Muscle layer of duodenum (tissue), 2 donors: ENCODE results near the gene HIVEP3.

Source experiments
- H3K27ac ChIP-seq: one replicate; pipeline ENCODE4 v1.7.0; 2013; ENCODE audit warnings: mild to moderate bottlenecking, low read length
- H3K27me3 ChIP-seq: one replicate; pipeline ENCODE4 v1.7.0; 2013; ENCODE audit warnings: low read depth, mild to moderate bottlenecking, control low read depth, low read length
- H3K36me3 ChIP-seq, 2 donors: one replicate each; pipeline ENCODE4 v1.7.0; 2013; ENCODE audit warnings: low read length in 2 of 2, control low read depth in 1 of 2, mild to moderate bottlenecking in 1 of 2; ENCODE audit not compliant: insufficient read depth in 2 of 2, control insufficient read depth in 1 of 2
- H3K4me1 ChIP-seq, 2 donors: one replicate each; pipeline ENCODE4 v1.7.0; 2013; ENCODE audit warnings: low read length in 2 of 2, mild to moderate bottlenecking in 2 of 2, control low read depth in 1 of 2, moderate library complexity in 1 of 2; ENCODE audit not compliant: insufficient read depth in 2 of 2, control insufficient read depth in 1 of 2
- H3K4me3 ChIP-seq, 2 donors: one replicate each; pipeline ENCODE4 v1.7.0; 2013; ENCODE audit warnings: low read length in 2 of 2, low read depth in 1 of 2, mild to moderate bottlenecking in 1 of 2
- H3K9me3 ChIP-seq, 2 donors: one replicate each; pipeline ENCODE4 v1.7.0; 2013; ENCODE audit warnings: low read length in 2 of 2, control low read depth in 1 of 2, mild to moderate bottlenecking in 1 of 2; ENCODE audit not compliant: control insufficient read depth in 1 of 2
- donor health status: healthy.

The HIVEP3 gene

DNA sequence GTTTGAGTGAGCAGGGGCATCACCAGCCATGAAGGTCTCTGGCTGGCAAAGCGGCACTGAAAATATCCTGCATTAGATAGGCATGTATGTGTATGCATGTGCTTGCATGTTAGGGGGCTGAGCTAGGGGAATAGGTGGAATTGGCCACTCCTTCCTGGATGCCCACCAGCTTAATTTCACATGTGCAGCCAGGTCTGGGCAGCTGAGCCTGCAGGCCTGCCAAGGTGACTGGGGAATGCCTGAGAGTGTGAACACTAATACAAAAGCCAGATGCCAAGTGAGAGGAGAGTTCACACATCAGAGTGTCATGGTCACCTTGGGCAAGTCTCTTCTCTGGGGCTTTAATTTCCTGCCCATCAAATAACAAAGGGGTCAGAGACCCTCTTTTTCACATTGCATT is 155.9 kb downstream of the HIVEP3 start:
- Histone ChIP-seq H3K4me3 (no peak overlapping the region), H3K27me3 (no peaks in the 10 kb centered on the region), H3K9me3 (no peaks in the 10 kb centered on the region), H3K4me1 (peaks cover 0 to 21% of the 10 kb centered on the region in 2 donors), H3K27ac (no peak overlapping the region), H3K36me3 (no peaks in the 10 kb centered on the region)

DNA sequence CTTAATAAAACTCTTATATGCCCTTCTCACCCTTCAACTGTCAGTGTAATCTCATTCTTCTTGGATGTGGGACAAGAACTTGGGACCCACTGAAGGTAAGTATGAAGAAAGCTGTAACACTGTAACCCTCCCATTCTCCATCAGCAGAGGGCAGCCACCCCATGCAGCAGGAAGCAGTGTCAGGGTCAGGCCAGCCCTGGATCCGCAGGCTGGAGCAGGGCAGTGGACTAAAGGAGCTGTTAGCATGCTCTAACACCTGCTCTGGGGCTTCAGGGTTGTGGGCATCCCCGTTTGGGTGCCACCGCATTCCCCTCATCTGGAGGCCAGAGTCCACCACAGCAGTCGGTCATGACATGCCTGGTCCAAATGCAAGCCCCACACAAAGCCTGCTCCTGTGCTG is 156.5 kb downstream of the HIVEP3 start:
- H3K36me3 ChIP-seq = no peaks in the 10 kb centered on the region
- H3K9me3 ChIP-seq = no peaks in the 10 kb centered on the region
- H3K27me3 ChIP-seq = no peaks in the 10 kb centered on the region
- peaks cover 0 to 16% of the 10 kb centered on the region in 2 donors for H3K4me1 ChIP-seq
- no peak overlapping the region for H3K27ac ChIP-seq
- H3K4me3 ChIP-seq = no peak overlapping the region

DNA sequence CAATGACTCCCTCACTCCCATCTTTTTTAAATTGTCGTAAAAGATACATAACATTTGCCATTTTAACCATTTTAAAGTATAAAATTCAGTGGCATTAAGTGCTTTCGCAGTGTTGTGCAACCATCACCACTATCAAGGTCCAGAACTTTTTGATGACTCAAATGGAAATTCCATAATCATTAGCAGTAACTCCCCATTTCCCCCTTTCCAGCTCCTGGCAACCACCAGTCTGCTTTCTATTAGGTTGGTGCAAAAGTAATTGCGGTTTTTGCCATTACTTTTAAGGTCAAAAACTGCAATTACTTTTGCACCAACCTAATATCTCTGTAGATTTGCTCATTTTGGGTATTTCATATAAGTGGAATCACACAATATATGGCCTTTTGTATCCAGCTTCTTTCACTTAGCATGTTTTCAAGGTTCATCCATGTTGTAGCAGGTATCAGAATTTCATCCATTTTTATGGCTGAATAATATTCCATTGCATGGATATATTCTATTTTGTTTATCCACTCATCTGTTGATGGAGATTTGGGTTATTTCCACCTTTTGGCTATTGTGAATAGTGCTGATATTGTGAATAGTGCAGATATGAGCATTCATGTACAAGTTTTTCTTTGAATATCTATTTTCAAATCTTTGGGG is 159.7 kb downstream of the HIVEP3 start:
- Histone ChIP-seq H3K4me1 (no peaks in the 10 kb centered on the region), H3K4me3 (no peak overlapping the region), H3K27ac (no peak overlapping the region), H3K9me3 (no peaks in the 10 kb centered on the region), H3K36me3 (no peaks in the 10 kb centered on the region), H3K27me3 (no peaks in the 10 kb centered on the region)

DNA sequence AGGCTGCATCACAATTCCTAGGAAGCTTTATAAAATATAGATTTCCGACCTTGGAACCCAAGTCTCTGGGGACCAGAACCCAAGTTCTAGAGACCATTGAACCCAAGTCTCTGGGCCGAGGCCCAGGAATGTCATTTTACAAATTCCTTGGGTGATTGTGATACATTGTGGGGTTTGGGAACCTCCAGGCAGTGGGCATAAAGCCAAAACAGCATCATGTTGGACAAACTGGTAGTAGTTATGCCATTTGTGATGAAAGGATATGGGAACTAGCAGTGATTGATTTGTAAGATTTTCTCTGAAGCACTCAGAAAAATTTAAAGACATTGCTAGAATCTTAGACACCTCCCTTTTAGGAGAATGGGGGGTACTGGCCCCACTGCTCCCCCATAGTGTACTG is 160.2 kb downstream of the HIVEP3 start:
- H3K4me1 ChIP-seq = no peaks in the 10 kb centered on the region

DNA sequence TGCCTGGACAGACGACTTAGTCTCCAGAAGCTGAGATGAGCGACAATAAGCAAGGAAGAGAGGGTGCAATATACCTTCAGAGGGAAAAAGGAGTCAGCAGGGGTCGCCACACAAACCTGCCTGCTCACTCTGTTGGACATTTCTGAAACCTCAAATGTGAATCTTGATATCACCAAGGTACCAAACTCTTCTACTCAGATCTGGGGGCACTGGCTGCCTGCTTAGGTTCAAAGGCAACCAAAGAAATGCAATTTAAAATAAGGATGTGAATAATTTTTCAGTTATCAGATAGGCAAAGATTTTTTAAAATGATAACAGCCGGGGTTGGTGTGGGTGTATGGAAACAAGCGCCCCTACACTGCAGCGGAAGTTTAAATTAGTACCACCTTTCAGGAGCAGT is 164.2 kb downstream of the HIVEP3 start:
- no peak overlapping the region for H3K4me3 ChIP-seq
- H3K27ac ChIP-seq = no peak overlapping the region
- no peaks in the 10 kb centered on the region for H3K36me3 ChIP-seq
- no peaks in the 10 kb centered on the region for H3K27me3 ChIP-seq
- no peaks in the 10 kb centered on the region for H3K9me3 ChIP-seq
- no peaks in the 10 kb centered on the region for H3K4me1 ChIP-seq

More for the DNA sequence above, 160.2 kb downstream of the HIVEP3 start:
- Histone ChIP-seq H3K27me3 (no peaks in the 10 kb centered on the region), H3K9me3 (no peaks in the 10 kb centered on the region), H3K4me3 (no peak overlapping the region), H3K27ac (no peak overlapping the region), H3K36me3 (no peaks in the 10 kb centered on the region)

DNA sequence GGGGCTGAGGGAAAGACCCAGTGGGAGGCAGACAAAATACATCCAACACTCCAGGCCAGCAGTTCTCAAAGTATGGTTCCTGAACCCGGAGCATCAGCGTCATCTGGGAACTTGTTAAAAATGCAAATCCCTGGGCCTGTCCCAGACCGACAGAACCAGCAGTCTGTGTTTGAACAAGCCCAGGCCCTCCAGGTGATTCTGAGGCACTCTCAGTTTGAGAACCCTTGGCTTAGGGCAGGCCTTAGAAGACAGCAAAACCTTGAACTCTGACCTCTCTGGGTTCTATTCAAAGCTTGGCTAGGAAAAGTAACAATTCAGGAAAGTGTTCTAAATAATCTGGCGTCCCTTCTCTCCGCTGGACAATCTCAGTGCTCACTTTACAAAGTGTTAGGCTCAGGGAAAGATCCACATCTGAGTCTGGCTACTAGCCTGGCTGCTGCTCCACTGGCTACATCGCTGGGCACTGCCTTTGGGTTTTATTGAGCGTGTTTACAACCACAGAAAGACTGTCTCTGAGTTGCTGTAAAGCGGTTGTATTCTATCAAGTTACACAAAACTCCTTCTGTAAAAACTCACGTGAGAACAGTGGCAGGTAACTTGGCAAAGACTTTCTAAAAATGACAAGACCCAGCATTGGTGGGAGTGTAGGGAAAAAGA is 166.1 kb downstream of the HIVEP3 start:
- Histone ChIP-seq H3K36me3 (no peaks in the 10 kb centered on the region), H3K4me3 (no peak overlapping the region), H3K27ac (no peak overlapping the region), H3K9me3 (no peaks in the 10 kb centered on the region), H3K4me1 (no peaks in the 10 kb centered on the region), H3K27me3 (no peaks in the 10 kb centered on the region)

DNA sequence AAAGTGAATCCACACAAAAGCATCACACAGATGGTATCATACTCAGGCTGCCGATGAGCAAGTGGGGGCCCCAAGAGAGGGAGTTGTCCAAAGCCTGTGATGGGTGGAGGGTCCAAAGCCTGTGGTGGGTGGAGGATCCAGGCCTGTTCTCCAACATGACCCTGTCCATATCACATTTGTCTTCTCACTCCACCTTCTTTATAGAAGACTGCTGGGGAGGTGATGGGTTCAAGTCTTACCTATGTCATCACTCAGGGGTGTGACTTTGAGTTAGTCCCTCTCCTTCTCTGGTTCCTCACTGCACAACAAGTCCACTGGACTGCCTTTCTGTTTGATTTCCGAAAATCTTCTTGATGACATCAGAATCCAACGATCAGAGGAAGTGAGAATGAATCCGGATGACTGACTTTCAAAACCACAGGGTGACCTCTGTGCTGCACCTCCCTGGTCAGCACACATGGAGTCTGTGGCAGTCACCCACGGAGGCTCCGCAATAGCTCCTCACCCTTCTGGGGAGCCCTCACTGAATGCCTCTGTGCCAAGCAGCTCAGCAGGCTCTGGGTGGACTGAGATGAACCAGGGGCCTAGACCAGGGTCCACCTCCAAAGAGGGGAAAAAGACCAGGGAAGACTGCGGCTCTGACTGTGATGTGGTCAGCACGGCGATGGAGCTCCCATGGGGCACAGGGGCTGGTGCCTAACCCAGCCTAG is 166.8 kb downstream of the HIVEP3 start:
- Histone ChIP-seq H3K27me3 (no peaks in the 10 kb centered on the region), H3K4me1 (no peaks in the 10 kb centered on the region), H3K27ac (no peak overlapping the region), H3K9me3 (no peaks in the 10 kb centered on the region), H3K36me3 (no peaks in the 10 kb centered on the region), H3K4me3 (no peak overlapping the region)

DNA sequence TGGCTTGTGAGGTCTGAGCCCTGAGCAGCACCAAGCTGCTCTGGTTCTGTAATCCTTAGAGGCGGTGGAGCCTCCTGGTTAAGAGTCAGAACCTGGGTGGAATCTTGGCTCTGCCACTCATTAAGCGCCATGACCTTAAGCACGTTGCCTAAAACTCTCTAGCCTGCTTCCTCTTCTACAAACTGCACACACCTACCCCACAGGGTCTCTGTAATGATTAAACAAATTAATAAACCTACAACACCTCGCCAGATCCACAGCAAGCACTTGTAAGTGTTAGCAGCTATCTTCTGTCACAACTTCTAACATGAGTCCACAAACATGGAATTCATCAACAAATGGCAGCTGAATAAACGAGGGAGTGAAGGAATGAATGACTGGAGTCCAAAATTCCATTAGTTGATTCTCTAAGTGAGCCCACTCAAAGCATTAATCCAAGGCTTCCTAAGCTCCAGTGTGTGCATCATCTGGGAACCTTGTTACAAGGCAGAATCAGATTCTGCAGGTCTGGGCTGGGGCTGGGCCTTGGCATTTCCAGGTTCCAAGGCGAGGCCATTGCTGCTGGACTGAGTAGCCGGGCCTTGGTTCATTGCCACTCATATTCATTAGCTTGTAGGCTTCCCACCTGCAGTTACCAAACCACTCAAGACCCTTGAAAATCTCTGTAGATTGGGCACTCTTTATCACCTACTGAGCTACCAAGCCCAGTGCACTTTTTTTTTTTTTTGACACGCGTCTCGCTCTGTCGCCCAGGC is 168.6 kb downstream of the HIVEP3 start:
- Histone ChIP-seq H3K36me3 (no peaks in the 10 kb centered on the region), H3K27ac (no peak overlapping the region), H3K4me3 (no peak overlapping the region), H3K4me1 (no peaks in the 10 kb centered on the region), H3K9me3 (no peaks in the 10 kb centered on the region), H3K27me3 (no peaks in the 10 kb centered on the region)

DNA sequence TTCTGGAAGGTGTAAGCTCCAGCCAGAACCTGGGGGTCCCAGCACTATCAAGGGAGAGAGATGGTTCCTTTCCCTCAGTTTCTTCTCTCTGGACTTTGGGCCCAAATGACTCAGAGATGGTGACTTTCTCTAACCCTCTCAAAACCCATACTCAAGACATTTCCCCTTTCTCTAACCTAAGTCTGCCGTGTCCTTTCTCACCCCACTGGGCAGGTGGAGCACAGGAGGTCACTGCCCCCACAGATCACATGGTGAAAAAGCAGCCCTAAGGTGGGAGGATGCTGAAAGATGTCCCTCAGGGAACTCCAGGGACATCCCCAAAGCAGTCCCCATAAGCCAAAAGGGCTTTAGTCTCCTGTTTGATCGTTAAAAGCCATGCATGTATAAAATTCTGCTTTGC is 173.7 kb downstream of the HIVEP3 start:
- H3K27me3 ChIP-seq = no peaks in the 10 kb centered on the region
- no peak overlapping the region for H3K4me3 ChIP-seq
- H3K27ac ChIP-seq = no peak overlapping the region
- H3K4me1 ChIP-seq = no peaks in the 10 kb centered on the region
- no peaks in the 10 kb centered on the region for H3K36me3 ChIP-seq
- no peaks in the 10 kb centered on the region for H3K9me3 ChIP-seq

DNA sequence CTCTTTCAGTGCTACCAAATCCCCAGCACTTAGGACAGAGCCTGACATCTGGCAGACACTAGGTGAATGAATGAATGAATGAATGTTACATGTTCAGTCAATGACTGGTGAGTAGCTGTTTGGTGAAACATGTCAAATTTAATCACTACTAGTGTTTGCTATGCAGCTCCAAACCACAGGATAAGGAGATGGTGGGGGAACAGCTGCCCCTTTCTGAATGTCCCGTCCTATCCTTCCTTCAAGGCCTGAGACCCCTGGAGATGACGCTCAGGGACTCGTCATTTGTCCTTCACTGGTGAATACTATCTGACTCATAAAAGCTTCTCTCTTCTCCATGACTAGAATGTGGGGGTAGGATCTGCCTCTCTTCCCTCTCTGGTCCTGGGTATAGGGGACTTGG is 175.4 kb downstream of the HIVEP3 start:
- no peaks in the 10 kb centered on the region for H3K9me3 ChIP-seq
- no peak overlapping the region for H3K27ac ChIP-seq
- no peaks in the 10 kb centered on the region for H3K36me3 ChIP-seq
- no peaks in the 10 kb centered on the region for H3K4me1 ChIP-seq
- no peak overlapping the region for H3K4me3 ChIP-seq
- no peaks in the 10 kb centered on the region for H3K27me3 ChIP-seq

DNA sequence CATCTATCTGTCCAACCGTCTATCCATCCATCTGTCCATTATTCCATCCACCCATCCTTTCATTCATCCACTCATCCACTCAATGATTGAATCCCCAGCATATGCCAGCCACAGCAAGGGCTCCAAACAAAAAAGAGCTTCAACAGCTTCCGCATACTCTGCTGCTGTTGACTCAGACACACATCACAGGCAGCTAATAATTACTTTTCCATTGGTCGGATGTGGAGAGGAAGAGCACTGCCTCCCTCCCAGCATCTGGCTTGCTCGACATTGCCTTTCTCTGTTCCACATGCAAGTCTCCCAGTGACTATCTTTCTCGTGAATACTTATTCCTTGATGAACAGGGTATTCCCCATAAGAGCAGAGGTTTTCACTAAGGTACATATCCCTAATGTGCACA is 176.5 kb downstream of the HIVEP3 start:
- no peaks in the 10 kb centered on the region for H3K36me3 ChIP-seq
- H3K27ac ChIP-seq = no peak overlapping the region

More for the DNA sequence above, 176.5 kb downstream of the HIVEP3 start:
- no peak overlapping the region for H3K4me3 ChIP-seq
- H3K4me1 ChIP-seq = no peaks in the 10 kb centered on the region
- no peaks in the 10 kb centered on the region for H3K27me3 ChIP-seq
- H3K9me3 ChIP-seq = no peaks in the 10 kb centered on the region
